ENCODE measurements around the gene GINM1.

DNA sequence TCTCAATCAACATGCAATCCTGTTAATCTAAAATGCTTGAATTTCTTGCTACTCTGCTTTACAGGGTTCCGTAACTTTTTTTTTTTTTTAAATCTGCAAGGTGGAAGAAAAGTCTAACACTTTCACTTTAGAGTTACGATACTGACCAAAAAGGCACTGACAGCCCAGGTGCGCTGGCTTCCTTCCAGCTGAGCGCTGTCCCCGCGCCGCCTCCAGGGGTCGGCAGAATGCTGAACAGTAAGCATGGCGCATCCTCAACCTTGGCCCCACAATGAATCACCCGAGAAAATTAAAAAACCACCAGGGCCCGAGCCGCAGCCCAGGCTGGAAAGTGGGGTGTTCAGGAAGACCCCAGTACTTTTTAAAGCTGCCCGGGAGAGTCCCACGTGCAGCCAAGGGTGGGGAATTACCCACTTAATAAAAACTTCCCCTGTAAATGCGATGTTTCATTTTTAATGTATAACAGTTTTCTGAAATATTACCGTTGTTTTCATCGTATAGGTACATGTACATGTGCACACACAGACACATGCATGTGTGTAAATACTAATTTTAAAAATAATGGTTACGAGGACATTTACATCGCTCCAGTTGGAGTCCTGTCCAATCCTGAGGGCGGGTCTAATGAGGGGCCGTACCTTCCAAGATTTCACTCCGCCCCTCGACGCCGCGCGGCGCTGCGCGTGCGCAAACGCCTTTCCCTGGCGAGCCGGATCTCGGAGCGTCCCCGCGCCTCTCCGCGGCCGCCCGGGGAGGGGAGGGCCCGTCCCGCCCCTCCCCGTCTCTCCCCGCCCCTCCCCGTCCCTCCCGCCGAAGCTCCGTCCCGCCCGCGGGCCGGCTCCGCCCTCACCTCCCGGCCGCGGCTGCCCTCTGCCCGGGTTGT, at the start of gene GINM1:
- TF ChIP-seq, protein P1, sequence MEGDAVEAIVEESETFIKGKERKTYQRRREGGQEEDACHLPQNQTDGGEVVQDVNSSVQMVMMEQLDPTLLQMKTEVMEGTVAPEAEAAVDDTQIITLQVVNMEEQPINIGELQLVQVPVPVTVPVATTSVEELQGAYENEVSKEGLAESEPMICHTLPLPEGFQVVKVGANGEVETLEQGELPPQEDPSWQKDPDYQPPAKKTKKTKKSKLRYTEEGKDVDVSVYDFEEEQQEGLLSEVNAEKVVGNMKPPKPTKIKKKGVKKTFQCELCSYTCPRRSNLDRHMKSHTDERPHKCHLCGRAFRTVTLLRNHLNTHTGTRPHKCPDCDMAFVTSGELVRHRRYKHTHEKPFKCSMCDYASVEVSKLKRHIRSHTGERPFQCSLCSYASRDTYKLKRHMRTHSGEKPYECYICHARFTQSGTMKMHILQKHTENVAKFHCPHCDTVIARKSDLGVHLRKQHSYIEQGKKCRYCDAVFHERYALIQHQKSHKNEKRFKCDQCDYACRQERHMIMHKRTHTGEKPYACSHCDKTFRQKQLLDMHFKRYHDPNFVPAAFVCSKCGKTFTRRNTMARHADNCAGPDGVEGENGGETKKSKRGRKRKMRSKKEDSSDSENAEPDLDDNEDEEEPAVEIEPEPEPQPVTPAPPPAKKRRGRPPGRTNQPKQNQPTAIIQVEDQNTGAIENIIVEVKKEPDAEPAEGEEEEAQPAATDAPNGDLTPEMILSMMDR (IDR thresholded peaks at IDR 0.05): peak in 5 of 7 experiments; percentile 40 to 67 (median 45)
- TF ChIP-seq POLR2AphosphoS5 (IDR thresholded peaks at IDR 0.05): peak; percentile 10 to 75 (median 49)

All from stomach (tissue), 4 donors.